Inflammatory macrophage treated with lipopolysaccharide for 4 hours (primary cell): ENCODE measurements around the gene CYLD.

ENCODE experiments used
- DNase-seq: peaks from one replicate; pipeline ENCODE4 v3.0.0-alpha.2; 2020

Gene CYLD

GRCh38 chr16:50848755-50849514, 107.0 kb downstream of the CYLD start:
- no peak for DNase-seq
